Cardiac muscle cell (in vitro differentiated cells and primary cell): ENCODE measurements around the gene MOV10L1. TPM values are rescaled to one million over a fixed set of nuclear protein-coding genes. Genes with fewer than 3 reads are reported as not detected.
"Not testable (repeated sequence)": the region's sequence is repeated elsewhere in the genome, so short reads cannot be mapped to it uniquely, and the experiment has no call there.

Experiments
- DNase-seq, 2 donors: peaks; one replicate each; pipeline versions ENCODE4 v3.0.0 to v3.0.0-alpha.2; 2010 to 2017; ENCODE audit warnings: low read depth in 1 of 2, low spot score in 1 of 2
- H3K27ac ChIP-seq: fragments of 200-600 bp; sonication (generic); 2 replicates; pipeline ENCODE4 v1.5.1; 2016
- H3K27me3 ChIP-seq: fragments of 200-600 bp; sonication (generic); 2 replicates; pipeline ENCODE4 v1.6.0; 2016; ENCODE audit warnings: control low read depth
- H3K36me3 ChIP-seq: fragments of 200-600 bp; sonication (generic); 2 replicates; pipeline ENCODE4 v1.5.1; 2016; ENCODE audit warnings: control low read depth
- H3K4me1 ChIP-seq: fragments of 200-600 bp; sonication (generic); 2 replicates; pipeline ENCODE4 v1.8.1; 2017; ENCODE audit warnings: low read depth, mild to moderate bottlenecking, mixed run types
- H3K4me3 ChIP-seq: fragments of 200-600 bp; sonication (generic); 2 replicates; pipeline ENCODE4 v1.5.1; 2016; ENCODE audit warnings: mild to moderate bottlenecking
- H3K9me3 ChIP-seq: fragments of 200-600 bp; sonication (generic); 2 replicates; pipeline ENCODE4 v1.5.1; 2017; ENCODE audit warnings: low read depth, mild to moderate bottlenecking, control low read depth
- polyA plus RNA-seq: library from polyadenylated mRNA; unstranded; fragments of >200 nt; fragmentation: Nextera tagmentation; extraction: Ambion mirVana; gene quantifications from 2 replicates; pipeline ENCODE4 v1.2.1, GENCODE V29; 2016
- total RNA-seq: library from RNA; depleted of rRNA; stranded (reverse); fragments of >200 nt; gene quantifications from 2 replicates; pipeline ENCODE4 v1.2.3, GENCODE V29; 2016
- TF ChIP-seq, protein P1 (sequence below): IDR thresholded peaks from 2 replicates; pipeline ENCODE4 v1.5.1; 2012; ENCODE audit warnings: low read depth, mild to moderate bottlenecking, low read length

Gene MOV10L1
- total and polyA plus RNA-seq, 2 experiments from 2014 or later: 1.1 TPM; not detected in 1

DNA sequence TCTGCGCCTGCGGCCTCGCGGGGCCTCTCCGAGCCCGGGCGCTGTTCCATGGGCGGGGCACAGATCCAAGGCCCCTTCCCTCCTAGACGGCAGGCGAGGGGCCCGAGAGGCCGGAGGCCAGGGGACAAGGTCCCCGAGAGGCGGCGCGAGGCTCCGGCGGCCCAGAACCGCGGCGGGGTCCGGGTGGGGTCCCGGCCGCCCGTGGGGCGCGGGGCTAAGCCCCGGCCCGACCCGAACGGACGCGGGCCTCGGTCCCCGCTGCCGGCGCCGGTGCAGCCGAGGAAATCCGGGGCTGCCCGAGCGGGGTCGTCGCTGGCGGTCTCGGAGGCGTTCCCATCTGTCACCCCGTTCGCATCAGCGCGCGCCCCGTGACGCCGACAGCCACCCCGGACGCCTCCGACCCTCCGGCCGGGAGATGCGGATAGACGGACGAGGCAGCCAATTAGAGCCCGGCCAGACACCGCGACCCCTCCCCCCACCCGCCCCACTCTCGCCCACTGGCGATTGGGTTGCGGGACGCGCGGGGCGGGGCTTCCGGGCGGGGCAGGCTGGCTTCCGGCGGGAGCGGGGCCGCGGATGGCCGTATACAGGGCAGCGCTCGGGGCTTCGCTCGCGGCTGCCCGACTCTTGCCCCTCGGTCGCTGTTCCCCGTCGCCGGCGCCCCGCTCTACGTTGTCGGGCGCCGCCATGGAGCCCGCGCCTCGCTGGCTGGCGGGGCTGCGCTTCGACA lies 110.8 kb downstream of the MOV10L1 start, which contains the start of gene SELENOO:
SELENOO (plus strand) TSS at position 551 of the 730 bp plus-strand sequence; CDS start at position 577, 26 bp downstream.
- peak; percentile 92 for DNase-seq
- Histone ChIP-seq H3K36me3 (peaks cover 17% of the 10 kb centered on the region), H3K9me3 (no peaks in the 10 kb centered on the region), H3K27ac (peak within 1 kb of the TSS; percentile 66), H3K4me1 (peaks cover 10% of the 10 kb centered on the region), H3K4me3 (peak within 1 kb of the TSS; percentile 61), H3K27me3 (no peaks in the 10 kb centered on the region)
- TF ChIP-seq, protein P1, sequence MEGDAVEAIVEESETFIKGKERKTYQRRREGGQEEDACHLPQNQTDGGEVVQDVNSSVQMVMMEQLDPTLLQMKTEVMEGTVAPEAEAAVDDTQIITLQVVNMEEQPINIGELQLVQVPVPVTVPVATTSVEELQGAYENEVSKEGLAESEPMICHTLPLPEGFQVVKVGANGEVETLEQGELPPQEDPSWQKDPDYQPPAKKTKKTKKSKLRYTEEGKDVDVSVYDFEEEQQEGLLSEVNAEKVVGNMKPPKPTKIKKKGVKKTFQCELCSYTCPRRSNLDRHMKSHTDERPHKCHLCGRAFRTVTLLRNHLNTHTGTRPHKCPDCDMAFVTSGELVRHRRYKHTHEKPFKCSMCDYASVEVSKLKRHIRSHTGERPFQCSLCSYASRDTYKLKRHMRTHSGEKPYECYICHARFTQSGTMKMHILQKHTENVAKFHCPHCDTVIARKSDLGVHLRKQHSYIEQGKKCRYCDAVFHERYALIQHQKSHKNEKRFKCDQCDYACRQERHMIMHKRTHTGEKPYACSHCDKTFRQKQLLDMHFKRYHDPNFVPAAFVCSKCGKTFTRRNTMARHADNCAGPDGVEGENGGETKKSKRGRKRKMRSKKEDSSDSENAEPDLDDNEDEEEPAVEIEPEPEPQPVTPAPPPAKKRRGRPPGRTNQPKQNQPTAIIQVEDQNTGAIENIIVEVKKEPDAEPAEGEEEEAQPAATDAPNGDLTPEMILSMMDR: no peak

DNA sequence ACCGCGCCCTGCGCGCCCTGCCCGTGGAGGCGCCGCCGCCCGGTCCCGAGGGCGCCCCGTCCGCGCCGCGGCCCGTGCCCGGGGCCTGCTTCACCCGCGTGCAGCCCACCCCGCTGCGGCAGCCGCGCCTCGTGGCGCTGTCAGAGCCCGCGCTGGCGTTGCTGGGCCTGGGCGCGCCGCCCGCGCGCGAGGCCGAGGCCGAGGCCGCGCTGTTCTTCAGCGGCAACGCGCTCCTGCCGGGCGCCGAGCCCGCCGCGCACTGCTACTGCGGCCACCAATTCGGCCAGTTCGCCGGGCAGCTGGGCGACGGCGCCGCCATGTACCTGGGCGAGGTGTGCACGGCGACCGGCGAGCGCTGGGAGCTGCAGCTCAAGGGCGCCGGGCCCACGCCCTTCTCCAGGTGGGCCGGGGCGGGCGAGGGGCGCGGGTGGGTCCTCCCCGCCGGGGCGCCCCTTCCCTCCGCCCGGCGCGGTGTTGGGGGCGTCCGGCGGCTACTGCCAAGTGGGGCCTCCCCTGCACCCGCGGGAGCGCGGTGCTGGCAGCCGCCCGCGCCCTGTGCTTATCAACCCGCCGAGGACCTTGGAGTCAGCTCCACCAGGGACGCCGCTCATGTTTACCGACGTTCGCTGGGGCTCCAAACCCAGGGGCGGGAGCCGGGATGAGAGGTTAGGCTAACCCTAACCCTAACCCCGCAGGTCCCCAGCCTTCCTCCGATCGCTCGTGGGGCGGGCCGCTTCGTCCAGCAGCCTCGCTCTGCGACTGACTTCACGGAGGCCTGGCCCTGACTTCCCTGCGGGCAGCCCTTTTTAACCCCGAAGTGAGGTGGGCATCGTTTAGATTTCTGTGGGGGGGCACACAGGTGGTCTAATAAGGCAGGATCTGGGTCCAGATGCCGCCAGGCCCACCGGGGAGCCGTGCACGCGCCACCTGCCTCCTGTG lies 111.7 kb downstream of the MOV10L1 start:
- DNase-seq: peak in 1 of 2 donors; percentile 49
- Histone ChIP-seq H3K36me3 (peaks cover 17% of the 10 kb centered on the region), H3K4me3 (peak overlapping the region; percentile 61), H3K27me3 (no peaks in the 10 kb centered on the region), H3K27ac (peak overlapping the region; percentile 66), H3K9me3 (no peaks in the 10 kb centered on the region), H3K4me1 (peaks cover 10% of the 10 kb centered on the region)
- TF ChIP-seq, protein P1: no peak

DNA sequence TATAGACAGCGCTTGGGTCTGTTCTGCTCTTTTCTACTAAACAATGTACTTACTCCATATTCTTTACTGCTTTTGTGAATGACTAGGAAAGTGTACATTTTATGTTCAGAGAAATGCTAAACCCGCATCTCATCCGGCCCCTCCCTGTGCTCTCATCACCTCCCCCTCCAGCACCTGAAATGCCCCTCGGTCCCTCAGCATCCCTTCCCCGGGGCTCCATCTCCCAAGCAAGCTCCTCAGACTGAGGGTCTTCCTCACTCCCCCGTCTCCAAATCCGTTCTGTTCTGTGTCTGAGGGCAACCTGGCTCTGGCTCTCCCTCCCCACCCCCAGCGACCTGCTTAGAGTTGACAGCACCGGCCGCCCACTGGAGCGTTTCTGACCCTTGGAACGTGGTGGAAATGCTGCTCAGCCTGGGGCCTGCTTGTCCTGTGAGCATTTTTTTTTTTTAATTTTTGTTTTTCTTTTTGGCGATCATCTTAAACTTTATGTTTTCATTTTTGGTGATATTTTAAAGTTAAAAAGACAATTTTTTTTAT lies 112.4 kb downstream of the MOV10L1 start:
- DNase-seq: peak in 1 of 2 donors; percentile 11

DNA sequence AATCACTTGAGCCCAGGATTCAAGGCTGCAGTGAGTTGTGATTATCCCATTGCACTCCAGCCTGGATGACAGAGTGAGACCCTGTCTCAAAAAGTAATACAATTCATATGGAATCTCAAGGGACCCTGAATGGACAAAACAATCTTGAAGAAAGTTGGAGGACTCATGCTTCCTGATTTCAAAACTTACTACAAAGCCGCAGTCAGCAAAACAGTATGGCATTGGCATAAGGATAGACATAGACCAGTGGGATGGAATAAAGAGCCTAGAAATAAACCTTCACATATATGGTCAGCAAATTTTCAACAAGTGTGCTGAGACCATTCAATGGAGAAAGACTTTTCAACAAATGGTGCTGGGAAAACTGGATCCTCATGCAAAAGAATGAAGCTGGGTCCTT lies 113.5 kb downstream of the MOV10L1 start:
- H3K36me3 ChIP-seq: peaks cover 16% of the 10 kb centered on the region
- DNase-seq: no peak
- H3K9me3 ChIP-seq: no peaks in the 10 kb centered on the region
- no peak overlapping the region for H3K4me3 ChIP-seq
- peaks cover 10% of the 10 kb centered on the region for H3K4me1 ChIP-seq
- H3K27me3 ChIP-seq: no peaks in the 10 kb centered on the region
- TF ChIP-seq, protein P1: no peak
- H3K27ac ChIP-seq: no peak overlapping the region

More for the DNA sequence above, 112.4 kb downstream of the MOV10L1 start:
- TF ChIP-seq, protein P1: no peak
- H3K4me3 ChIP-seq: peak overlapping the region; percentile 61
- H3K9me3 ChIP-seq: no peaks in the 10 kb centered on the region
- no peak overlapping the region for H3K27ac ChIP-seq
- H3K4me1 ChIP-seq: peaks cover 10% of the 10 kb centered on the region
- no peaks in the 10 kb centered on the region for H3K27me3 ChIP-seq
- H3K36me3 ChIP-seq: peaks cover 19% of the 10 kb centered on the region

DNA sequence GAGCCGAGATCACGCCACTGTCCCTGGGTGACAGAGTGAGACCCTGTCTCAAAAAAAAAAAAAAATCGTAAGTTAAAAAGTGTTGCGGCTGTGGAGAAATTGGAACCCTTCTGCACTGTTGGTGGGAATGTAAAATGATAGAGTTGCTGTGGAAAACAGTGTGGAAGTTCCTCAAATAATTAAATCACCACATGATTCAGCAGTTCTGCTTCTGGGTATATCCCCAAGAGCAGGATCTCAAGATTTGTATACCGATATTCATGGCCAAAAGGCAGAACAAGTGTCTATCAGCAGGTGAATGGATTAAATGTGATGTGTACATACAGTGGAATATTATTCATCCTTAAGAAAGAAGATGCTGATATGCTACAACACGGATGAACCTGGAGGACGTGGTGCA lies 114.8 kb downstream of the MOV10L1 start:
- peaks cover 16% of the 10 kb centered on the region for H3K36me3 ChIP-seq
- H3K9me3 ChIP-seq: no peaks in the 10 kb centered on the region
- H3K4me1 ChIP-seq: peaks cover 10% of the 10 kb centered on the region
- no peaks in the 10 kb centered on the region for H3K27me3 ChIP-seq
- no peak for DNase-seq
- H3K4me3 ChIP-seq: no peak overlapping the region
- TF ChIP-seq, protein P1: no peak
- no peak overlapping the region for H3K27ac ChIP-seq

DNA sequence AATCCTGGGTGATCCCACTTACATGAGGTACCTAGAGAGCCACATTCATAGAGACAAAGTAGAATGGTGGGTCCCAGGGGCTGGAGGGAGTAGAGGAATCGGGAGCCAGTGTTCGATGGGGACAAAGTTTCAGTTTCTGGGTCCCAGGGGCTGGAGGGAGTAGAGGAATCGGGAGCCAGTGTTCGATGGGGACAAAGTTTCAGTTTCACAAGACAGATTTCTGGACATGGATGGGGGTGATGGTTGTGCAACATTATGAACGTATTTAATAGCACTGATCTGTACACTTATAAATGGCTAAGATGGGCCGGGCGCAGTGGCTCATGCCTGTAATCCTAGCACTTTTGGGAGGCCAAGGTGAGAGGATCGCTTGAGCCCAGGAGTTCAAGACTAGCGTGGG lies 115.2 kb downstream of the MOV10L1 start:
- H3K9me3 ChIP-seq, H3K27ac ChIP-seq, DNase-seq, H3K4me3 ChIP-seq, H3K27me3 ChIP-seq: not testable (repeated sequence)
- H3K36me3 ChIP-seq: peaks cover 17% of the 10 kb centered on the region
- H3K4me1 ChIP-seq: peaks cover 10% of the 10 kb centered on the region
